ENCODE measurements around the gene PHLDB1. TPM values are rescaled to one million over a fixed set of nuclear protein-coding genes. Genes with fewer than 3 reads are reported as not detected.

The PHLDB1 gene
- total and polyA plus RNA-seq, 2 of the 8 experiments (the other 6 are each of a cell fraction or from before 2014, with no cell fraction given) = 53.9 to 74.8 TPM

DNA sequence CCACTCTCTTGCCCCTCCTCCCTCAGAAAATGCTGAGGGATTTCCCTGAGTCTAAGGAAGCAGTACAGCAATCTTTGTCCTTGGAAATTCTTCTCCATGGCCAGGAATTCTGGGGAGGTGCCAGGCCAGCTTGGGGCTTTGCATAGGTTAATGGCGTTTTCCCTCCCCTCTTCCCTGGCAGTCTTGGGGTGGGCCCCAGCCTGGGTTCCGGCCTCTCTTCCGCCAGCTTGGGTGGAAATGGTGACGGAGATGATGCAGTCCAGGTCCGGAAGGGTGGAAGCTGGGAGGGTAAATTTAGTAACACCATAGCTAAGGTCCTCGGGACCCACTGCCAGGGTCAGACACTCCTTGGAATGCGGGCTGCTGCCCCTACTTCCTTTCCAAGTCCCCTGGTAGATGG is 5.0 kb downstream of the PHLDB1 start:
- CTCF ChIA-PET (ENCODE audit: partially characterized antibody) = interaction anchor here (0.6 to 25.3 kb wide), 10 partner anchors 12 to 556 kb away, joined by 3 to 435 read pairs (median 4); partner anchors contain the start of gene NLRX1
- peak; percentile 23 for TF ChIP-seq ASH2L (IDR thresholded peaks at IDR 0.05; ENCODE audit: low read length)
- no peak for TF ChIP-seq BRCA1 (IDR thresholded peaks at IDR 0.05; ENCODE audit: low read depth, low read length)
- no peak for DNase-seq (ENCODE audit: low read depth in 1 of 2, low spot score in 2 of 2)
- Histone ChIP-seq H3K79me2 (ENCODE audit: control insufficient read depth in 1 of 2, insufficient read depth in 2 of 2, low read length in 2 of 2) (no peaks in the 10 kb centered on the region), H4K91ac (replicated peaks; ENCODE audit: insufficient read length, low read length) (peak overlapping the region; percentile 12), H3K9ac (replicated peaks in 1 of 4; ENCODE audit: extremely low read depth in 1 of 4, low read depth in 3 of 4, low read length in 3 of 4) (no peak overlapping the region), H2BK5ac (ENCODE audit: low read depth, low read length) (no peak overlapping the region; the same call in 1 of the 2 replicates), H2AFZ (ENCODE audit: low read length) (peak overlapping the region; percentile 22; the same call in 1 of the 2 replicates), H3K4me3 (ENCODE audit: extremely low read depth in 1 of 4, insufficient read depth in 2 of 4, low read depth in 3 of 4, low read length in 4 of 4) (0 out of 8 replicates have a peak overlapping the region, but pooled peaks of 1 of the 4 experiments have one; percentile 5), H3K36me3 (ENCODE audit: control insufficient read depth in 2 of 4, insufficient read depth in 4 of 4, low read length in 3 of 4) (peaks cover 0 to 12% (median 0%) of the 10 kb centered on the region in 4 experiments; a peak in 1 of 8 replicates), H3K4ac (replicated peaks; ENCODE audit: insufficient read length, low read depth, low read length) (no peak overlapping the region), H3K79me1 (ENCODE audit: low read depth, low read length) (no peaks in the 10 kb centered on the region), H2BK120ac (replicated peaks; ENCODE audit: low read depth, low read length) (peak overlapping the region; percentile 1), H3K9me3 (ENCODE audit: insufficient read depth in 2 of 2, low read depth in 1 of 2, low read length in 1 of 2) (no peaks in the 10 kb centered on the region; a peak in 1 of 4 replicates), H4K5ac (ENCODE audit: insufficient read length, low read depth, low read length) (peak overlapping the region; percentile 2), H3K27me3 (replicated peaks in 1 of 4; ENCODE audit: control insufficient read depth in 3 of 4, extremely low read depth in 1 of 4, insufficient read depth in 3 of 4, low read length in 3 of 4) (peaks cover 32 to 42% (median 37%) of the 10 kb centered on the region in 4 experiments), H3K27ac (ENCODE audit: low read depth, low read length) (no peak overlapping the region), H3K23ac (ENCODE audit: insufficient read length) (no peak overlapping the region), H3K14ac (ENCODE audit: insufficient read length) (no peak overlapping the region), H3K18ac (ENCODE audit: extremely low read depth, low read length) (peak overlapping the region; percentile 3; the same call in 1 of the 2 replicates), H2BK20ac (ENCODE audit: low read length) (peak overlapping the region; percentile 8; the same call in 1 of the 2 replicates), H3K4me1 (replicated peaks in 1 of 4; ENCODE audit: control insufficient read depth in 3 of 4, insufficient read depth in 4 of 4, low read length in 3 of 4) (peaks cover 15 to 57% (median 33%) of the 10 kb centered on the region in 4 experiments), H4K20me1 (replicated peaks in 1 of 2; ENCODE audit: control insufficient read depth in 1 of 2, insufficient read depth in 2 of 2, low read length in 2 of 2) (peaks cover 0 to 7% of the 10 kb centered on the region in 2 experiments), H2BK15ac (ENCODE audit: low read length) (no peak overlapping the region), H3K56ac (replicated peaks; ENCODE audit: insufficient read length, low read depth, low read length) (no peak overlapping the region), H3K23me2 (ENCODE audit: low read depth, low read length) (peaks cover 32% of the 10 kb centered on the region; the same call in 1 of the 2 replicates), H2BK12ac (ENCODE audit: low read depth, low read length) (peak overlapping the region; percentile 3; the same call in 1 of the 2 replicates), H3K4me2 (ENCODE audit: insufficient read depth in 1 of 2, low read depth in 2 of 2, low read length in 2 of 2) (0 out of 4 replicates have a peak overlapping the region, but pooled peaks have one; percentile 7 to 12), H2AK5ac (ENCODE audit: low read depth, low read length) (no peak overlapping the region), H4K8ac (ENCODE audit: extremely low read depth, insufficient read depth, low read length) (no peak overlapping the region)
- POLR2A ChIA-PET (ENCODE audit: partially characterized antibody) = interaction anchor here (0.6 to 28.7 kb wide), 7 partner anchors 8 to 180 kb away, joined by 3 to 574 read pairs (median 4); partner anchors contain the start of gene DDX6
- 83% methylated on average over 7 of the region's 7 CpGs; no CpG with 5 or more reads in 1 of the 2 experiments for WGBS, 2 experiments (ENCODE audit: extremely low coverage in 1 of 2, insufficient coverage in 1 of 2, insufficient read length in 1 of 2, insufficient replicate concordance in 2 of 2, low coverage in 1 of 2, low lambda C conversion rate in 2 of 2, missing lambda C conversion rate in 1 of 2)
- no peak for FAIRE-seq

All from H1 (cell line).